ENCODE results near the gene ASCC3.
"Not testable (repeated sequence)": the region's sequence is repeated elsewhere in the genome, so short reads cannot be mapped to it uniquely, and the experiment has no call there.

Gene ASCC3

GRCh38 chr6:100883347-100883746, 2.2 kb upstream of the ASCC3 start:
- no peak for DNase-seq (ENCODE audit: low spot score)

GRCh38 chr6:100881707-100882040, 545 bp upstream of the ASCC3 start:
- DNase-seq (ENCODE audit: low spot score), result peak; percentile 53

- DNase-seq (ENCODE audit: low spot score), result peak; percentile 26
Measured at GRCh38 chr6:100880149-100880852, 828 bp downstream of the ASCC3 start.

GRCh38 chr6:100879317-100879716, 1.8 kb downstream of the ASCC3 start:
- no peak for DNase-seq (ENCODE audit: low spot score)

- DNase-seq (ENCODE audit: low spot score), result peak; percentile 8
Measured at GRCh38 chr6:100877851-100878250, 3.3 kb downstream of the ASCC3 start.

- no peak for DNase-seq (ENCODE audit: low spot score)
Measured at GRCh38 chr6:100876251-100876650, 4.9 kb downstream of the ASCC3 start.

GRCh38 chr6:100865525-100865924, 15.6 kb downstream of the ASCC3 start:
- DNase-seq (ENCODE audit: low spot score), result no peak

- no peak for DNase-seq (ENCODE audit: low spot score)
Measured at GRCh38 chr6:100862063-100862462, 19.1 kb downstream of the ASCC3 start.

GRCh38 chr6:100856146-100856545, 25.0 kb downstream of the ASCC3 start:
- DNase-seq (ENCODE audit: low spot score), result no peak

GRCh38 chr6:100851819-100852218, 29.3 kb downstream of the ASCC3 start:
- no peak for DNase-seq (ENCODE audit: low spot score)

GRCh38 chr6:100850174-100850573, 31.0 kb downstream of the ASCC3 start:
- no peak for DNase-seq (ENCODE audit: low spot score)

- DNase-seq (ENCODE audit: low spot score), result no peak
Measured at GRCh38 chr6:100846276-100846675, 34.9 kb downstream of the ASCC3 start.

GRCh38 chr6:100845676-100846075, 35.5 kb downstream of the ASCC3 start:
- no peak for DNase-seq (ENCODE audit: low spot score)

GRCh38 chr6:100839419-100839818, 41.7 kb downstream of the ASCC3 start:
- DNase-seq (ENCODE audit: low spot score), result no peak

- no peak for DNase-seq (ENCODE audit: low spot score)
Measured at GRCh38 chr6:100838011-100838410, 43.1 kb downstream of the ASCC3 start.

GRCh38 chr6:100833972-100834574, 47.1 kb downstream of the ASCC3 start:
- DNase-seq (ENCODE audit: low spot score), result no peak

GRCh38 chr6:100829077-100829595, 52.0 kb downstream of the ASCC3 start:
- not testable (repeated sequence) for DNase-seq (ENCODE audit: low spot score)

GRCh38 chr6:100823041-100823440, 58.1 kb downstream of the ASCC3 start:
- DNase-seq (ENCODE audit: low spot score), result no peak

- DNase-seq (ENCODE audit: low spot score), result no peak
Measured at GRCh38 chr6:100818066-100818465, 63.1 kb downstream of the ASCC3 start.

- DNase-seq (ENCODE audit: low spot score), result no peak
Measured at GRCh38 chr6:100810015-100810414, 71.1 kb downstream of the ASCC3 start.

- no peak for DNase-seq (ENCODE audit: low spot score)
Measured at GRCh38 chr6:100809346-100809745, 71.8 kb downstream of the ASCC3 start.

GRCh38 chr6:100808638-100809275, 72.4 kb downstream of the ASCC3 start:
- DNase-seq (ENCODE audit: low spot score), result no peak

- no peak for DNase-seq (ENCODE audit: low spot score)
Measured at GRCh38 chr6:100806296-100806695, 74.8 kb downstream of the ASCC3 start.
